A549 (cell line): ENCODE results near the gene CASK. TPM values are rescaled to one million over a fixed set of nuclear protein-coding genes. Genes with fewer than 3 reads are reported as not detected.

Experiments used
- ATAC-seq, 2 experiments: fragments of 200-7000 bp in 1 of 2; fragments of >200 bp in 1 of 2; cut with Nextera tagmentation in 1 of 2; cut with Tn5 transposase in 1 of 2; 3 replicates each; pipeline versions ENCODE4 v1.8.0 to v1.9.1; 2018 to 2020; ENCODE audit warnings: mild to moderate bottlenecking in 1 of 2, moderate library complexity in 1 of 2
- CTCF ChIA-PET: fragments of 300-600 bp; sonication (Branson Sonifier 250); formaldehyde crosslinking; extraction: SDS; loops from one replicate; lab custom pipeline; 2021; ENCODE audit warnings: antibody characterized with exemption, inconsistent platforms; lab: Yijun Ruan, JAX
- POLR2A ChIA-PET: fragments of 350-600 bp; formaldehyde crosslinking; extraction: SDS; loops from one replicate; lab custom pipeline; 2021; ENCODE audit warnings: antibody characterized with exemption, inconsistent platforms; lab: Yijun Ruan, JAX
- DNase-seq, 2 experiments: peaks; one replicate each; pipeline versions ENCODE4 v3.0.0 to v3.0.0-alpha.2; 2011 to 2016; ENCODE audit warnings: low read depth in 1 of 2, low spot score in 1 of 2
- FAIRE-seq: peaks from 2 replicates; lab custom pipeline; 2011; peaks lifted over from hg19 to GRCh38; lab: Jason Lieb, UNC
- H3K27ac ChIP-seq, 2 experiments: fragments of >200 bp; sonication (Bioruptor Twin); formaldehyde crosslinking; 3 replicates each; pipeline ENCODE4 v1.5.1; 2016 to 2017
- H3K4me1 ChIP-seq: fragments of >200 bp; sonication (Bioruptor Twin); formaldehyde crosslinking; 3 replicates; pipeline ENCODE4 v1.6.1; 2016
- H3K4me2 ChIP-seq: fragments of >200 bp; sonication (Bioruptor Twin); formaldehyde crosslinking; 3 replicates; pipeline ENCODE4 v1.6.1; 2016
- H3K4me3 ChIP-seq: fragments of >200 bp; sonication (Bioruptor Twin); formaldehyde crosslinking; 3 replicates; pipeline ENCODE4 v1.5.1; 2016
- H3K9me3 ChIP-seq: fragments of >200 bp; sonication (Bioruptor Twin); formaldehyde crosslinking; 3 replicates; pipeline ENCODE4 v1.6.1; 2016
- BHLHE40 ChIP-seq: IDR thresholded peaks from 2 replicates; pipeline ENCODE4 v1.6.1; 2012; ENCODE audit warnings: low read depth, low read length, inconsistent platforms
- CTCF ChIP-seq: fragments of >200 bp; sonication (Bioruptor Twin); formaldehyde crosslinking; IDR thresholded peaks from 3 replicates; pipeline ENCODE4 v1.5.1; 2016
- ELK1 ChIP-seq: fragments of 150-350 bp; IDR thresholded peaks from 2 replicates; pipeline ENCODE4 v1.6.1; 2014; ENCODE audit warnings: low read depth, mild to moderate bottlenecking, low read length
- ESRRA ChIP-seq: fragments of 150-350 bp; IDR thresholded peaks from 2 replicates; pipeline ENCODE4 v1.6.1; 2014; ENCODE audit warnings: mild to moderate bottlenecking, low read length, borderline replicate concordance
- HES2 ChIP-seq: fragments of >200 bp; sonication (Bioruptor Twin); formaldehyde crosslinking; IDR thresholded peaks from 2 replicates; pipeline ENCODE4 v1.6.1; 2016
- JUN ChIP-seq, 2 experiments: fragments of >200 bp; sonication (Bioruptor Twin); formaldehyde crosslinking; IDR thresholded peaks; 2 replicates in 1 of 2; 3 replicates in 1 of 2; pipeline ENCODE4 v1.6.1; 2016 to 2017
- JUNB ChIP-seq: fragments of >200 bp; sonication (Bioruptor Twin); formaldehyde crosslinking; IDR thresholded peaks from 2 replicates; pipeline ENCODE4 v1.6.1; 2016
- KDM5A ChIP-seq: fragments of 200-600 bp; sonication (generic); IDR thresholded peaks from 2 replicates; pipeline ENCODE4 v1.6.1; 2016; ENCODE audit warnings: antibody characterized with exemption, mild to moderate bottlenecking
- NR3C1 ChIP-seq: fragments of >200 bp; sonication (Bioruptor Twin); formaldehyde crosslinking; IDR thresholded peaks from 3 replicates; pipeline ENCODE4 v1.6.1; 2017
- PBX3 ChIP-seq: IDR thresholded peaks from 2 replicates; pipeline ENCODE4 v1.6.1; 2012
- RAD21 ChIP-seq, 2 experiments: fragments of >200 bp in 1 of 2; sonication (Bioruptor Twin) in 1 of 2; formaldehyde crosslinking in 1 of 2; IDR thresholded peaks in 1 of 2; conservative IDR thresholded peaks in 1 of 2; 2 replicates in 1 of 2; 3 replicates in 1 of 2; pipeline ENCODE4 v1.6.1; 2012 to 2018; ENCODE audit warnings: inconsistent platforms in 1 of 2
- RFX5 ChIP-seq: fragments of 450-650 bp; IDR thresholded peaks from 2 replicates; pipeline ENCODE4 v1.7.1; 2014; ENCODE audit warnings: antibody characterized with exemption, mild to moderate bottlenecking, moderate library complexity
- RNF2 ChIP-seq: fragments of 200-600 bp; sonication (generic); IDR thresholded peaks from 2 replicates; pipeline ENCODE4 v1.6.1; 2016; ENCODE audit warnings: low read depth, mild to moderate bottlenecking, antibody characterized with exemption, moderate library complexity, borderline replicate concordance
- USF2 ChIP-seq: fragments of 450-650 bp; IDR thresholded peaks from 2 replicates; pipeline ENCODE4 v1.6.1; 2014; ENCODE audit warnings: antibody characterized with exemption
- ZFP36 ChIP-seq: fragments of 450-650 bp; IDR thresholded peaks from 2 replicates; pipeline ENCODE4 v1.6.1; 2014; ENCODE audit warnings: borderline replicate concordance; ENCODE audit not compliant: partially characterized antibody
- WGBS: methylation state at CpG from one replicate; pipeline ENCODE4 v1.1.6; 2017; ENCODE audit errors: missing lambda C conversion rate; 5-methylcytosine and 5-hydroxymethylcytosine counted together
- polyA plus RNA-seq, 4 experiments: library from polyadenylated mRNA; depleted of rRNA in 3 of 4; stranded (reverse); fragments of >200 nt; fragmentation: RNase III in 1 of 4; extraction: RNeasy Plus Mini Kit Qiagen cat#74134 plus additional on column Dnase treatment in 1 of 4; gene quantifications; 2 replicates in 3 of 4; 3 replicates in 1 of 4; pipeline ENCODE4 v1.2.3, GENCODE V29; 2011 to 2017

Gene CASK
- polyA plus RNA-seq, 2 of the 4 experiments (the other 2 are of a cell fraction) = 23.3 to 57.6 TPM

GRCh38 chrX:41705680-41706374, 217.5 kb downstream of the CASK start (continued):
- TF ChIP-seq USF2 = no peak

GRCh38 chrX:41705042-41705441, 218.3 kb downstream of the CASK start:
- FAIRE-seq (no peak), DNase-seq (no peak), ATAC-seq (no peak)
- Histone ChIP-seq H3K4me1 (no peaks in the 10 kb centered on the region), H3K27ac (no peak overlapping the region), H3K4me3 (no peak overlapping the region), H3K9me3 (no peaks in the 10 kb centered on the region), H3K4me2 (no peak overlapping the region)
- ChIA-PET CTCF (no interaction called here), POLR2A (no interaction called here)
- WGBS = 80% methylated on average over 1 of the region's 1 CpG
- TF ChIP-seq KDM5A (no peak), BHLHE40 (no peak), PBX3 (no peak), ZFP36 (no peak), RAD21 (conservative IDR thresholded peaks at IDR 0.05 in 1 of 2, IDR thresholded peaks at IDR 0.05 in 1 of 2) (no peak), JUN (IDR thresholded peaks at IDR 0.05) (no peak), CTCF (no peak), RNF2 (no peak), ESRRA (no peak)

GRCh38 chrX:41703574-41704029, 219.8 kb downstream of the CASK start:
- POLR2A ChIA-PET = no interaction called here
- FAIRE-seq = peak; percentile 7
- ATAC-seq = no peak
- DNase-seq = no peak
- CTCF ChIA-PET = no interaction called here
- TF ChIP-seq ZFP36 (no peak), NR3C1 (no peak)
- no peak overlapping the region for H3K4me2 ChIP-seq
- H3K4me1 ChIP-seq = no peaks in the 10 kb centered on the region
- H3K27ac ChIP-seq = no peak overlapping the region
- H3K9me3 ChIP-seq = no peaks in the 10 kb centered on the region
- no peak overlapping the region for H3K4me3 ChIP-seq

GRCh38 chrX:41695426-41695825, 227.9 kb downstream of the CASK start:
- Histone ChIP-seq H3K4me3 (no peak overlapping the region), H3K9me3 (no peaks in the 10 kb centered on the region), H3K4me2 (no peak overlapping the region), H3K27ac (no peak overlapping the region), H3K4me1 (no peaks in the 10 kb centered on the region)
- CTCF ChIA-PET = interaction anchor here (0.7 kb wide), 1 partner anchor 110 kb away, joined by 3 read pairs; no protein-coding TSS in a partner anchor
- DNase-seq = peak in 1 of 2 experiments; percentile 1
- TF ChIP-seq JUNB (no peak), HES2 (no peak), RFX5 (no peak), ELK1 (no peak)
- POLR2A ChIA-PET = no interaction called here
- no peak for ATAC-seq
- FAIRE-seq = peak; percentile 67
- WGBS = 73% methylated on average over 7 of the region's 7 CpGs
